Subcutaneous adipose tissue (tissue), 4 donors: ENCODE results near the gene BHMT. TPM values are rescaled to one million over a fixed set of nuclear protein-coding genes. Genes with fewer than 3 reads are reported as not detected.

Experiments
- total RNA-seq, 4 donors: library from RNA; depleted of rRNA; stranded (reverse); fragments of >200 nt; gene quantifications; one replicate each; pipeline ENCODE4 v1.1.0, GENCODE V29; 2016
- TF ChIP-seq, protein P1 (sequence below): fragments of 450-650 bp; IDR thresholded peaks from one replicate; pipeline ENCODE4 v1.5.1; 2016; ENCODE audit warnings: low read depth, mild to moderate bottlenecking, control low read depth, antibody characterized with exemption, moderate library complexity

The BHMT gene
- total RNA-seq, 4 donors from 2014 or later, result 0.44 to 2.4 (median 1.9) TPM

DNA sequence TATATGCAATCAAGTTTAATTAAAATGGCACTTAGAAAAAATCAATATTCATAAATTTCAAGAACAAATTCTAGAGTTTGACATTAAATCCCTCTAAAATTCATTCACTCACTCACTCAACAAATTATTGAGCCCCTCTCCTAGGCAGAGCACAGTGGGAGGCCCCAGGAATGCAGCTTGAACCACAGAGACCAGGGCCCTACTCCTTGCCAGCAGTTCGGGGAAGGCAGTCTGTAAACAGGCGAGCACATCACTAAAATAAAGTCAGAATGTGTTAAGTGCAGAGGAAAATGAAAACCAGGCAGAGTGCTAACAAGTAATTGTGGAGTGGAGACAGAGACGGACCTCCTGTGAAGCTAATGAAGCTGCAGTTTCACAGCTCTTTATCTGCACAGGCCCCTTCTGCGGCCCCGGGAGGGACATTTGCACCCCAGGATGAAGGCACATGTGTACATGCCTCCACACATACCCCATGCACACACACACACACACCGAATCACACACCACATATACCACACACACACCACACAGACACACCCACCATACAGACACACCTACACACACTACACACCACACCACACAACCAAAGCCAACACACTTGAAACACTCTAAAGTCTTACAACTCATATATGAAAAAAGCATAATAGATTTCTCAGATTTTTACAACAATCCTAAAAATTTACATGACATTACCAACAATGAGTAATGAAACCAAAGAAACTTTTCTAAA lies 40.5 kb downstream of the BHMT start:
- TF ChIP-seq, protein P1, sequence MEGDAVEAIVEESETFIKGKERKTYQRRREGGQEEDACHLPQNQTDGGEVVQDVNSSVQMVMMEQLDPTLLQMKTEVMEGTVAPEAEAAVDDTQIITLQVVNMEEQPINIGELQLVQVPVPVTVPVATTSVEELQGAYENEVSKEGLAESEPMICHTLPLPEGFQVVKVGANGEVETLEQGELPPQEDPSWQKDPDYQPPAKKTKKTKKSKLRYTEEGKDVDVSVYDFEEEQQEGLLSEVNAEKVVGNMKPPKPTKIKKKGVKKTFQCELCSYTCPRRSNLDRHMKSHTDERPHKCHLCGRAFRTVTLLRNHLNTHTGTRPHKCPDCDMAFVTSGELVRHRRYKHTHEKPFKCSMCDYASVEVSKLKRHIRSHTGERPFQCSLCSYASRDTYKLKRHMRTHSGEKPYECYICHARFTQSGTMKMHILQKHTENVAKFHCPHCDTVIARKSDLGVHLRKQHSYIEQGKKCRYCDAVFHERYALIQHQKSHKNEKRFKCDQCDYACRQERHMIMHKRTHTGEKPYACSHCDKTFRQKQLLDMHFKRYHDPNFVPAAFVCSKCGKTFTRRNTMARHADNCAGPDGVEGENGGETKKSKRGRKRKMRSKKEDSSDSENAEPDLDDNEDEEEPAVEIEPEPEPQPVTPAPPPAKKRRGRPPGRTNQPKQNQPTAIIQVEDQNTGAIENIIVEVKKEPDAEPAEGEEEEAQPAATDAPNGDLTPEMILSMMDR, result no peak

DNA sequence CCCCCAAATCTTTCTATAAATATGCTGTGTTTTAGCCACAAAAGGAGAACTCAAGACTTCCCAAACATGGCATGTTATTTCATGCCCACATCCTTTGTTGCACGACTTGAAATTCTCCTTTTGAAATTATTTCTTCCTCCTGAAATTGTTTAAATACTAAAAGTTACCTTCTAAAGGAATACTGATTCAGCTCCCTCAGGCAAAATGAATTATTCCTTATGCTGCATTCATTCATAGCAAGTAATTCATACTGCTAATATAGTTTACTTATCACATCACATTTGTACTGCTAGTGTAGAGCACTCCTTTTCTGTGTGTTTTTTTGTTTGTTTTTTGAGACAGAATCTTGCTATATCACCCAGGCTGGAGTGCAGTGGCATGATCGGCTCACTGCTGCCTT lies 45.7 kb downstream of the BHMT start:
- TF ChIP-seq, protein P1, result no peak

DNA sequence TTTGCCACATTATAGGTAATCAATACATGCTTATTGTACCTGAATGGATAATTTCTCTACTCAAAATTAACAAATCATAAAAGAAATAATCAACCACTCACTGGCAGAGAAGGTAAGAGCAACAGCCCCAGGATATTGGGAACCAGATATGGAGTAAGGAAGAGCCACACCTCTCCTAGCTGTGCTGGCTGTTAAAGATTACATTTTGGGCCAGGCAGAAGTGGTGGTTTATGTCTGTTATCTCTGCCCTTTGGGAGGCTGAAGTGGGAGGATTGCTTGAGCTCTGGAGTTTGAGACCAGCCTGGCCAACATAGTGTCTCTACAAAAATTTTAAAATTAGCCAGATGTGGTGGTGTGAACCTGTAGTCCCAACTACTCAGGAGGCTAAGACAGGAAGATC lies 56.4 kb downstream of the BHMT start:
- TF ChIP-seq, protein P1, result no peak

DNA sequence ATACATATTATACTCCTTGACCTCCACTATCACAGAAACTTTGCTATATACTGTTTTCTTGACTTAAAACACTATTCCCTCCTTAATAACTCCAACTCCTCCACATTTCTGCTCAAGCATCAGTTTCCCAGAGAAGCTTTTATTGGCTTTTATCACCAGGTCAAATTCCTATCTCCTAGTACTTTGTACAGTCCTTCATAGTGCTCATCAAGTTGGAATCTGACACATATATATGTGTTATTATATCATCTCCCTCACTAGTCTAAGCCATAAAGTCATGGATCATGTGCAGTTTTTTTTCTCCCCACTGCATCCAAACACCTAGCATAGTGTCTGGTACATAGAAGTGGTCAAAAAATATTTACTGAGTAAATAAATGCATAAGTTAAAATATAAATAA lies 59.1 kb downstream of the BHMT start:
- TF ChIP-seq, protein P1, result no peak

DNA sequence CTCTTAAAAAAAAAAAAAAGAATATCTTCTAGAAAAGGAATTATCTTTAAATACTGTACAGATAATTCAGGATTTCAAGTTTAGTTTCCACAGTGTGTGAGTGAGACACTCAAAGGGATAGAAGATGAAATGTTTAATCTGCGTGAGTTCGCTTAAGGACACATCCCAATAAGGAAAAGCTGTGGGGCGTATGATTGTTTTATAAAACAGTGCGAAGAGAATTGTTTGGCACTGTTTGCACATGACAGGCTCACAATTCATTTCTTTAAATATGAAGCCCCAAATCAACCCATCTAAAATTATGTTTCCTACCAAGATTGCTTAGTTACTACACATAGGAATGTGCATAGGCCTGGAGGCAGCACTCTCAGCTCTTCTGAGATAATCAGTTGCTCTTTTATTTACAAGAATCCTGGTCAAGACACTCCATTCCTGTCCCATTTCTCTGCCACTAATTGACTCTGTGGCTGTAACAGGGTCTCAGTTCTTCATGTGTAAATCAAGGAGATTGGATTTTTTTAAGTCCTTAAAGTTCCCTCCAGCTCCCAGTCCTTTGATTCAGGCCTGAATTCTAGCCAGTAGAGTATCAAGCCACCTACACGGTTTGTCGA lies 60.1 kb downstream of the BHMT start:
- TF ChIP-seq, protein P1, result no peak

DNA sequence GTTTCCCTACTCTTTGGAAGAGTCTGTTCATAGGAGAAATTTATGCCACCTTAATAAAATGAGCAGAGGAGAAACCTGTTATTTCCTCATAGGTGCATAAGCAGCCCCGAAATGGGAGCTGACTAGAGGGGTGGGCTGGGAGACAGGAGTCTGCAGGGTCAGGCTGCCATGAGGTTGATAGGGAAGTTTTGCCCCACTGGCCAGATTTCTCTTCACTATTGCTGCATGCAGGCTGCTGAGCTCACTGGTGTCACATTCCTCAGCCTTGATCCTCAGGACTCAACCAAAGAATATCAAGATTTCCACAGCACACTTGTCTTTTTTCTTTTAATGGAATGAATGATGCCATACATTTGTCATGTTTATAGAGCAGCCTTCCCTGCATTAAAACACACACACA lies 60.7 kb downstream of the BHMT start:
- TF ChIP-seq, protein P1, result no peak

DNA sequence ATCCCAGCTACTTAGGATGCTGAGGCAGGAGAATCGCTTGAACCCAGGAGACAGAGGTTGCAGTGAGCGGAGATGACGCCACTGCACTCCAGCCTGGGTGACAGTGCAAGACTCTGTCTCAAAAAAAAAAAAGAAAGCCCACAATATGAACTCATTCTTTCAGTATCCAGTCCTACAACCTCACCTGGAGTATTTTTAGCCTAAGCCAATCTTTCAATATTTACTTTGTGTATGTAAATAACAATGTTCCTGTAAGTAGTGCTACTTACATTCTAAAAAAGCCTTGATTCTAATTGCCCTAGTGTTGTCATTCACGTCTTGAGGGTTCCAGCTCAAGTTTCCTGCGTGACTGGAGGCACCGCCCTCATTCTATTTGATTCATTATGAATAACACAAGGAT lies 62.0 kb downstream of the BHMT start:
- TF ChIP-seq, protein P1, result no peak
